H9 (cell line): ENCODE measurements around the gene HIPK2. TPM values are rescaled to one million over a fixed set of nuclear protein-coding genes. Genes with fewer than 3 reads are reported as not detected.

Experiments
- DNase-seq: peaks from one replicate; pipeline ENCODE4 v3.0.0-alpha.2; 2017
- H2AFZ ChIP-seq: one replicate; pipeline ENCODE4 v1.6.1; 2013; ENCODE audit warnings: mild to moderate bottlenecking, low read length, control low read depth, moderate library complexity
- H2AK5ac ChIP-seq: 2 replicates; pipeline ENCODE4 v1.6.1; 2013; ENCODE audit warnings: low read length, control low read depth, mixed read lengths; ENCODE audit not compliant: insufficient read length
- H2BK120ac ChIP-seq: one replicate; pipeline ENCODE4 v1.6.1; 2013; ENCODE audit warnings: low read depth, mild to moderate bottlenecking, low read length, control low read depth, inconsistent platforms; ENCODE audit not compliant: poor library complexity, severe bottlenecking
- H2BK12ac ChIP-seq: 2 replicates; pipeline ENCODE4 v1.6.1; 2013; ENCODE audit warnings: low read length, control low read depth, mixed read lengths, low read depth; ENCODE audit not compliant: insufficient read length
- H2BK15ac ChIP-seq: 2 replicates; pipeline ENCODE4 v1.6.1; 2013; ENCODE audit warnings: low read depth, low read length, control low read depth
- H2BK20ac ChIP-seq: one replicate; pipeline ENCODE4 v1.6.1; 2013; ENCODE audit warnings: low read depth, mild to moderate bottlenecking, low read length, control low read depth, inconsistent platforms; ENCODE audit not compliant: poor library complexity, severe bottlenecking
- H2BK5ac ChIP-seq: 2 replicates; pipeline ENCODE4 v1.6.1; 2013; ENCODE audit warnings: low read length, control low read depth, mixed read lengths; ENCODE audit not compliant: insufficient read length
- H3K14ac ChIP-seq: 2 replicates; pipeline ENCODE4 v1.6.1; 2013; ENCODE audit warnings: low read length, control low read depth; ENCODE audit not compliant: insufficient read depth
- H3K18ac ChIP-seq: 2 replicates; pipeline ENCODE4 v1.6.1; 2013; ENCODE audit warnings: low read depth, mild to moderate bottlenecking, mixed read lengths, low read length, control low read depth; ENCODE audit not compliant: insufficient read length
- H3K23ac ChIP-seq: 2 replicates; pipeline ENCODE4 v1.6.1; 2013; ENCODE audit warnings: low read length, control low read depth, mixed read lengths, low read depth; ENCODE audit not compliant: insufficient read length
- H3K23me2 ChIP-seq: 2 replicates; pipeline ENCODE4 v1.6.1; 2013; ENCODE audit warnings: low read depth, mild to moderate bottlenecking, mixed read lengths, low read length, control low read depth; ENCODE audit not compliant: insufficient read length, poor library complexity, severe bottlenecking
- H3K27ac ChIP-seq: 2 replicates; pipeline ENCODE4 v1.5.1; 2013; ENCODE audit warnings: low read length, control low read depth, mixed read lengths, low read depth; ENCODE audit not compliant: insufficient read length
- H3K27me3 ChIP-seq: 2 replicates; pipeline ENCODE4 v1.6.1; 2013; ENCODE audit warnings: low read length, control low read depth, inconsistent platforms; ENCODE audit not compliant: insufficient read depth
- H3K4ac ChIP-seq: 2 replicates; pipeline ENCODE4 v1.6.1; 2013; ENCODE audit warnings: low read depth, mild to moderate bottlenecking, control low read depth, inconsistent platforms, low read length, moderate library complexity
- H3K4me1 ChIP-seq: 2 replicates; pipeline ENCODE4 v1.6.1; 2013; ENCODE audit warnings: low read length, control low read depth, inconsistent platforms; ENCODE audit not compliant: insufficient read depth
- H3K4me2 ChIP-seq: 2 replicates; pipeline ENCODE4 v1.6.1; 2013; ENCODE audit warnings: low read length, control low read depth, mixed read lengths; ENCODE audit not compliant: insufficient read length, insufficient read depth
- H3K56ac ChIP-seq: 2 replicates; pipeline ENCODE4 v1.6.1; 2013; ENCODE audit warnings: low read depth, mild to moderate bottlenecking, mixed read lengths, low read length, control low read depth; ENCODE audit not compliant: insufficient read length
- H3K79me1 ChIP-seq: 2 replicates; pipeline ENCODE4 v1.6.1; 2013; ENCODE audit warnings: low read depth, mild to moderate bottlenecking, moderate library complexity, low read length, control low read depth, inconsistent platforms; ENCODE audit not compliant: insufficient read depth, poor library complexity, severe bottlenecking
- H3K79me2 ChIP-seq: 2 replicates; pipeline ENCODE4 v1.6.1; 2013; ENCODE audit warnings: low read length, control low read depth, inconsistent platforms; ENCODE audit not compliant: insufficient read depth
- H3K9ac ChIP-seq: 2 replicates; pipeline ENCODE4 v1.6.1; 2013; ENCODE audit warnings: low read length, control low read depth, mixed read lengths; ENCODE audit not compliant: insufficient read length; ENCODE audit errors: extremely low read depth
- H3K9me3 ChIP-seq: one replicate; pipeline ENCODE4 v1.6.1; 2013; ENCODE audit warnings: low read depth, low read length, inconsistent platforms; ENCODE audit not compliant: control insufficient read depth
- H3T11ph ChIP-seq: one replicate; pipeline ENCODE4 v1.6.1; 2013; ENCODE audit warnings: mild to moderate bottlenecking, low read length, control low read depth, inconsistent platforms
- H4K20me1 ChIP-seq: one replicate; pipeline ENCODE4 v1.6.1; 2013; ENCODE audit not compliant: control insufficient read depth, insufficient read length, insufficient read depth
- H4K5ac ChIP-seq: 2 replicates; pipeline ENCODE4 v1.6.1; 2013; ENCODE audit warnings: low read depth, mild to moderate bottlenecking, mixed read lengths, low read length, control low read depth; ENCODE audit not compliant: insufficient read length
- H4K8ac ChIP-seq: replicated peaks from 2 replicates; pipeline ENCODE4 v1.6.1; 2013; ENCODE audit warnings: low read length, control low read depth, mixed read lengths, low read depth; ENCODE audit not compliant: insufficient read length
- H4K91ac ChIP-seq: 2 replicates; pipeline ENCODE4 v1.6.1; 2013; ENCODE audit warnings: low read depth, mild to moderate bottlenecking, moderate library complexity, mixed read lengths, low read length, control low read depth; ENCODE audit not compliant: insufficient read length
- H3K27ac Mint-ChIP-seq, 3 experiments: 2 replicates in 2 of 3; 3 replicates in 1 of 3; pipeline ENCODE4 v1.8.0; 2020 to 2021; ENCODE audit warnings: mixed read lengths in 3 of 3, mild to moderate bottlenecking in 1 of 3, moderate library complexity in 1 of 3
- H3K27me3 Mint-ChIP-seq: 2 replicates; pipeline ENCODE4 v1.8.0; 2021; ENCODE audit warnings: low read depth, mild to moderate bottlenecking, moderate library complexity, mixed read lengths
- H3K36me3 Mint-ChIP-seq, 3 experiments: 2 replicates in 2 of 3; 3 replicates in 1 of 3; pipeline ENCODE4 v1.8.0; 2020 to 2021; ENCODE audit warnings: low read depth in 3 of 3, mixed read lengths in 3 of 3; ENCODE audit not compliant: insufficient read depth in 1 of 3
- H3K4me1 Mint-ChIP-seq, 2 experiments: 2 replicates each; pipeline ENCODE4 v1.8.0; 2020; ENCODE audit warnings: mixed read lengths in 2 of 2
- H3K4me3 Mint-ChIP-seq, 2 experiments: 2 replicates in 1 of 2; 3 replicates in 1 of 2; pipeline ENCODE4 v1.8.0; 2020 to 2021; ENCODE audit warnings: mild to moderate bottlenecking in 2 of 2, mixed read lengths in 2 of 2, moderate library complexity in 1 of 2
- H3K9me3 Mint-ChIP-seq, 2 experiments: 2 replicates in 1 of 2; 3 replicates in 1 of 2; pipeline ENCODE4 v1.8.0; 2020; ENCODE audit warnings: mild to moderate bottlenecking in 2 of 2, mixed read lengths in 2 of 2, moderate library complexity in 1 of 2
- CTCF ChIP-seq: fragments of 200-600 bp; sonication (generic); conservative IDR thresholded peaks from 3 replicates; pipeline ENCODE4 v1.8.0; 2021; ENCODE audit warnings: antibody characterized with exemption, mild to moderate bottlenecking
- WGBS: extraction: QIAGEN DNeasy Blood & Tissue Kit; methylation state at CpG from one replicate; pipeline ENCODE4 v1.1.7; 2013; ENCODE audit warnings: missing lambda C conversion rate, low lambda C conversion rate, mixed read lengths; ENCODE audit not compliant: insufficient read length; ENCODE audit errors: extremely low coverage; 5-methylcytosine and 5-hydroxymethylcytosine counted together
- total RNA-seq: library from RNA; stranded (reverse); gene quantifications from 2 replicates; pipeline ENCODE4 v1.2.1, GENCODE V29; 2021

The HIPK2 gene
- total RNA-seq, 1 experiment from 2014 or later, result 21.9 TPM

GRCh38 chr7:139733751-139734150 lies 44.0 kb downstream of the HIPK2 start:
- no peak overlapping the region for H3K14ac ChIP-seq
- no peak overlapping the region for H2AK5ac ChIP-seq
- no peak overlapping the region for H2BK12ac ChIP-seq
- H3K27ac Mint-ChIP-seq, result no peak overlapping the region
- H3K9me3 Mint-ChIP-seq, result no peaks in the 10 kb centered on the region
- no peaks in the 10 kb centered on the region for H3K79me1 ChIP-seq
- no peaks in the 10 kb centered on the region for H3K27me3 Mint-ChIP-seq
- no peak overlapping the region for H2AFZ ChIP-seq
- no peaks in the 10 kb centered on the region for H3K4me1 ChIP-seq
- H3K27me3 ChIP-seq, result no peaks in the 10 kb centered on the region; the same call in 1 of the 2 replicates
- no peak overlapping the region for H2BK15ac ChIP-seq
- no peak overlapping the region for H3K27ac ChIP-seq
- no peak overlapping the region for H3K18ac ChIP-seq
- H4K20me1 ChIP-seq, result no peaks in the 10 kb centered on the region
- H3K4me2 ChIP-seq, result no peak overlapping the region
- peaks cover 22 to 28% of the 10 kb centered on the region in 2 experiments for H3K4me1 Mint-ChIP-seq
- H4K8ac ChIP-seq, result no peak overlapping the region
- no peak overlapping the region for H2BK120ac ChIP-seq
- no peak overlapping the region for H3K56ac ChIP-seq
- no peak overlapping the region for H2BK20ac ChIP-seq
- no peak overlapping the region for H3K23ac ChIP-seq
- H3K79me2 ChIP-seq, result no peaks in the 10 kb centered on the region; the same call in 1 of the 2 replicates
- DNase-seq, result no peak
- no peaks in the 10 kb centered on the region for H3K9me3 ChIP-seq
- no CpG with 5 or more reads among the region's 7 CpGs for WGBS
- H3K36me3 Mint-ChIP-seq, result peaks cover 3 to 12% (median 3%) of the 10 kb centered on the region in 3 experiments; a peak in 5 of 7 replicates
- no peak overlapping the region for H3T11ph ChIP-seq
- no peak overlapping the region for H4K5ac ChIP-seq
- no peak overlapping the region for H3K9ac ChIP-seq
- H3K4me3 Mint-ChIP-seq, result no peak overlapping the region
- H2BK5ac ChIP-seq, result no peak overlapping the region
- H3K23me2 ChIP-seq, result no peaks in the 10 kb centered on the region
- no peak overlapping the region for H3K4ac ChIP-seq
- no peak for TF ChIP-seq CTCF
- H4K91ac ChIP-seq, result no peak overlapping the region
